K562 (cell line): ENCODE data around the gene MITF. TPM values are rescaled to one million over a fixed set of nuclear protein-coding genes. Genes with fewer than 3 reads are reported as not detected.

ENCODE experiments used
- ATAC-seq: fragments of 200-7000 bp; cut with Tn5 transposase; 3 replicates; pipeline ENCODE4 v1.9.1; 2020; ENCODE audit warnings: moderate library complexity
- BruUV-seq: library from RNA; stranded (reverse); fragments of 400-500 nt; replicated peaks from 2 replicates; lab custom pipeline; 2021; lab: Mats Ljungman, UMichigan
- CTCF ChIA-PET: fragments of 300-600 bp; formaldehyde crosslinking; extraction: SDS; loops from one replicate; lab custom pipeline; 2021; ENCODE audit warnings: low intra/inter-chr PET ratio; lab: Yijun Ruan, JAX
- POLR2A ChIA-PET: fragments of 300-600, 350-650 bp; sonication (Branson Sonifier 250); formaldehyde crosslinking; extraction: SDS; loops from one replicate; lab custom pipeline; 2021; ENCODE audit warnings: antibody characterized with exemption, inconsistent platforms; lab: Yijun Ruan, JAX
- DNase-seq, 4 experiments: peaks; one replicate each; pipeline versions ENCODE4 v3.0.0 to v3.0.0-alpha.2; 2011 to 2018; ENCODE audit warnings: low spot score in 3 of 4, mixed read lengths in 3 of 4; ENCODE audit errors: extremely low read depth in 1 of 4
- FAIRE-seq: peaks from 2 replicates; lab custom pipeline; 2011; peaks lifted over from hg19 to GRCh38; lab: Jason Lieb, UNC
- H2AFZ ChIP-seq: 2 replicates; pipeline ENCODE4 v1.6.0; 2011; ENCODE audit warnings: low read depth, low read length, control low read depth, inconsistent platforms
- H3K27ac ChIP-seq: fragments of 200-600 bp; 3 replicates; pipeline ENCODE4 v1.8.0; 2011; ENCODE audit warnings: low read depth, mild to moderate bottlenecking, control low read depth, inconsistent platforms, low read length, moderate library complexity, mixed read lengths; ENCODE audit errors: extremely low read depth
- H3K27me3 ChIP-seq, 2 experiments: fragments of 300-600 bp in 1 of 2; 2 replicates in 1 of 2; 3 replicates in 1 of 2; pipeline versions ENCODE4 v1.6.0 to v1.8.0; 2011; ENCODE audit warnings: inconsistent platforms in 2 of 2, low read length in 2 of 2, mild to moderate bottlenecking in 1 of 2, mixed read lengths in 1 of 2, moderate library complexity in 1 of 2; ENCODE audit not compliant: control insufficient read depth in 2 of 2, insufficient read depth in 2 of 2
- H3K36me3 ChIP-seq: fragments of 300-600 bp; 3 replicates; pipeline ENCODE4 v1.8.0; 2011; ENCODE audit warnings: mild to moderate bottlenecking, low read length, inconsistent platforms; ENCODE audit not compliant: control insufficient read depth, insufficient read depth
- H3K4me1 ChIP-seq, 2 experiments: fragments of 200-600 bp in 1 of 2; replicated peaks in 1 of 2; 2 replicates in 1 of 2; 3 replicates in 1 of 2; pipeline versions ENCODE4 v1.5.1 to v1.8.0; 2011; ENCODE audit warnings: inconsistent platforms in 2 of 2, low read length in 2 of 2, mild to moderate bottlenecking in 1 of 2, mixed read lengths in 1 of 2, moderate library complexity in 1 of 2; ENCODE audit not compliant: control insufficient read depth in 2 of 2, insufficient read depth in 2 of 2
- H3K4me2 ChIP-seq: 2 replicates; pipeline ENCODE4 v1.6.1; 2011; ENCODE audit warnings: low read length, control low read depth, inconsistent platforms, mixed read lengths; ENCODE audit not compliant: insufficient read depth
- H3K4me3 ChIP-seq: fragments of 200-600 bp; sonication (generic), shearing (Covaris generic); 2 replicates; pipeline ENCODE4 v1.5.1; 2016; ENCODE audit warnings: control low read depth, inconsistent platforms
- H3K79me2 ChIP-seq: fragments of 200-600 bp; 3 replicates; pipeline ENCODE4 v1.8.0; 2011; ENCODE audit warnings: low read length, inconsistent platforms; ENCODE audit not compliant: control insufficient read depth, insufficient read depth
- H3K9ac ChIP-seq, 2 experiments: 2 replicates each; pipeline versions ENCODE4 v1.6.0 to v1.6.1; 2011; ENCODE audit warnings: low read depth in 2 of 2, low read length in 2 of 2, control low read depth in 1 of 2, inconsistent platforms in 1 of 2, mild to moderate bottlenecking in 1 of 2, mixed read lengths in 1 of 2; ENCODE audit not compliant: insufficient read depth in 1 of 2
- H3K9me1 ChIP-seq: one replicate; pipeline ENCODE4 v1.6.0; 2011; ENCODE audit warnings: inconsistent platforms, mild to moderate bottlenecking, low read length, moderate library complexity; ENCODE audit not compliant: control insufficient read depth, insufficient read depth
- H3K9me3 ChIP-seq: replicated peaks from 2 replicates; pipeline ENCODE4 v1.5.1; 2011; ENCODE audit warnings: low read depth, low read length, inconsistent platforms; ENCODE audit not compliant: control insufficient read depth, insufficient read depth
- H4K20me1 ChIP-seq: replicated peaks from 2 replicates; pipeline ENCODE4 v1.6.1; 2011; ENCODE audit warnings: low read length, inconsistent platforms, mixed read lengths; ENCODE audit not compliant: control insufficient read depth, insufficient read depth
- CBFA2T3 ChIP-seq: fragments of 450-650 bp; IDR thresholded peaks from 2 replicates; pipeline ENCODE4 v1.6.1; 2017
- CCNT2 ChIP-seq: IDR thresholded peaks from 2 replicates; pipeline ENCODE4 v1.6.1; 2011; ENCODE audit warnings: borderline replicate concordance, low read depth, mild to moderate bottlenecking, moderate library complexity, mixed read lengths, low read length; ENCODE audit not compliant: insufficient read length; ENCODE audit errors: extremely low read depth
- HMGN3 ChIP-seq: IDR thresholded peaks from 2 replicates; pipeline ENCODE4 v1.6.1; 2011; ENCODE audit warnings: borderline replicate concordance, low read depth, mild to moderate bottlenecking, mixed read lengths, low read length; ENCODE audit not compliant: insufficient read length; ENCODE audit errors: extremely low read depth
- HNRNPLL ChIP-seq: fragments of 200-400 bp; formaldehyde crosslinking; IDR thresholded peaks from 2 replicates; pipeline ENCODE4 v1.6.1; 2017; ENCODE audit warnings: low read length, low read depth, mild to moderate bottlenecking; ENCODE audit not compliant: poor library complexity, severe bottlenecking
- JUND ChIP-seq, 2 experiments: IDR thresholded peaks; 2 replicates in 1 of 2; 3 replicates in 1 of 2; pipeline ENCODE4 v1.6.1; 2011; ENCODE audit warnings: borderline replicate concordance in 2 of 2, low read depth in 2 of 2, low read length in 2 of 2, improper control_type of control experiment in 1 of 2, missing biosample characterization in 1 of 2, missing genetic modification characterization in 1 of 2, missing genetic modification reagents in 1 of 2
- PML ChIP-seq: IDR thresholded peaks from 2 replicates; pipeline ENCODE4 v1.6.1; 2012; ENCODE audit warnings: low read length, inconsistent platforms
- TBL1XR1 ChIP-seq, 2 experiments: IDR thresholded peaks; 2 replicates each; pipeline ENCODE4 v1.6.1; 2012; ENCODE audit warnings: improper control_type of control experiment in 2 of 2, low read length in 2 of 2, mild to moderate bottlenecking in 1 of 2
- TCF3 ChIP-seq: sonication (generic); formaldehyde crosslinking; IDR thresholded peaks from 2 replicates; pipeline ENCODE4 v1.4.0; 2020; ENCODE audit warnings: mild to moderate bottlenecking, missing genetic modification reagents
- ZBTB7A ChIP-seq: IDR thresholded peaks from 2 replicates; pipeline ENCODE4 v1.6.1; 2011; ENCODE audit warnings: low read depth, mild to moderate bottlenecking, low read length, moderate library complexity, borderline replicate concordance; ENCODE audit not compliant: control insufficient read depth
- ZEB2 ChIP-seq: fragments of 450-650 bp; IDR thresholded peaks from 2 replicates; pipeline ENCODE4 v1.6.1; 2016
- ZNF766 ChIP-seq: fragments of 200-800 bp; sonication (Bioruptor generic); conservative IDR thresholded peaks from 2 replicates; pipeline ENCODE4 v1.6.1; 2016; ENCODE audit warnings: missing genetic modification characterization, missing compliant biosample characterization
- WGBS: fragments of 100-300 bp; shearing (Covaris generic); methylation state at CpG from one replicate; pipeline ENCODE4 v1.1.6; 2016; ENCODE audit warnings: low coverage, mixed read lengths; ENCODE audit not compliant: insufficient coverage; ENCODE audit errors: missing lambda C conversion rate; 5-methylcytosine and 5-hydroxymethylcytosine counted together
- in situ Hi-C: fragments of 300-500 bp; cut with MboI; formaldehyde crosslinking; loops from 4 replicates; pipeline ENCODE4 v1.15.0; 2018; ENCODE audit warnings: inconsistent platforms, mixed read lengths
- intact Hi-C: fragments of 100-400 bp; cut with micrococcal nuclease; formaldehyde crosslinking; loops from 2 replicates; pipeline ENCODE4 v1.14.2; 2022
- polyA plus RNA-seq, 8 experiments: library from polyadenylated mRNA; depleted of rRNA in 4 of 8; stranded (reverse) in 5 of 8; unstranded in 3 of 8; fragments of >200 nt; fragmentation: Nextera tagmentation in 2 of 8; fragmentation: Illumina TruSeq in 1 of 8; extraction: Ambion mirVana in 2 of 8; extraction: Trizol in 1 of 8; gene quantifications; 2 replicates each; pipeline versions ENCODE4 v1.2.1 to v1.2.3, GENCODE V29; 2011 to 2014; ENCODE audit warnings: inconsistent platforms in 1 of 8, missing spikeins in 1 of 8
- total RNA-seq, 7 experiments: library from RNA; depleted of rRNA in 6 of 7; stranded (reverse); fragments of >200 nt in 6 of 7; fragmentation: Illumina TruSeq in 2 of 7; extraction: Trizol in 2 of 7; gene quantifications; 2 replicates each; pipeline versions ENCODE4 v1.2.1 to v1.2.3, GENCODE V29; 2011 to 2021; ENCODE audit warnings: low replicate concordance in 1 of 7
- TF ChIP-seq, protein P1 (sequence below), 2 experiments: IDR thresholded peaks; 2 replicates each; pipeline ENCODE4 v1.6.1; 2012; ENCODE audit warnings: improper control_type of control experiment in 2 of 2, low read depth in 2 of 2, low read length in 2 of 2, borderline replicate concordance in 1 of 2

MITF gene
- total and polyA plus RNA-seq, 9 of the 15 experiments (the other 6 are each of a cell fraction or from before 2014, with no cell fraction given): 5.6 to 14.9 (median 11.1) TPM

GRCh38 chr3:69740103-69741021 lies 1.1 kb downstream of the MITF start:
- peaks cover 5 to 36% of the 10 kb centered on the region in 2 experiments; a peak in 4 of 5 replicates for H3K4me1 ChIP-seq
- in situ Hi-C loops (no loop called here), intact Hi-C loops (loop anchor here (5.0 kb wide), 1 partner anchor 52 kb away; no protein-coding TSS in a partner anchor)
- H3K27me3 ChIP-seq: no peaks in the 10 kb centered on the region
- H3K27ac ChIP-seq: peak overlapping the region; percentile 71
- H3K79me2 ChIP-seq: peaks cover 61% of the 10 kb centered on the region
- no TSS peak for BruUV-seq
- H3K9me3 ChIP-seq: 0 out of 2 replicates have a peak, but pooled peaks cover 3% of the 10 kb centered on the region
- under 1% methylated on average over 22 of the region's 26 CpGs for WGBS
- H3K36me3 ChIP-seq: no peaks in the 10 kb centered on the region
- peak overlapping the region; percentile 91 for H3K4me2 ChIP-seq
- no peaks in the 10 kb centered on the region for H4K20me1 ChIP-seq
- peak overlapping the region; percentile 68 to 96 for H3K9ac ChIP-seq
- CTCF ChIA-PET: no interaction called here
- H2AFZ ChIP-seq: peak overlapping the region; percentile 66
- H3K9me1 ChIP-seq: no peaks in the 10 kb centered on the region
- POLR2A ChIA-PET: interaction anchor here (0.6 to 2.1 kb wide), 6 partner anchors 8 to 55 kb away, joined by 3 to 9 read pairs (median 4); no protein-coding TSS in a partner anchor
- FAIRE-seq (peak; percentile 63), ATAC-seq (peak; percentile 75), DNase-seq (peak; percentile 53 to 77 (median 58))
- peak overlapping the region; percentile 58 for H3K4me3 ChIP-seq
- TF ChIP-seq ZEB2: no peak
- peak; percentile 15; the same call in 1 of the 2 replicates for TF ChIP-seq PML
- no peak for TF ChIP-seq TBL1XR1 (IDR thresholded peaks at IDR 0.05; ENCODE audit: low read length in 2 of 2)
- 0 out of 2 replicates have a peak, but pooled peaks have one; percentile 29 for TF ChIP-seq ZNF766 (CRISPR knock-in tag)
- peak; percentile 27 for TF ChIP-seq CCNT2
- TF ChIP-seq JUND (IDR thresholded peaks at IDR 0.05; ENCODE audit: borderline replicate concordance, low read depth, low read length): no peak
- TF ChIP-seq JUND (tag; IDR thresholded peaks at IDR 0.05; ENCODE audit: borderline replicate concordance, low read depth, low read length): no peak
- TF ChIP-seq HMGN3: peak; percentile 21
- TF ChIP-seq TCF3 (CRISPR knock-in tag): peak; percentile 38
- TF ChIP-seq CBFA2T3: peak; percentile 45; the same call in 1 of the 2 replicates
- TF ChIP-seq, protein P1, sequence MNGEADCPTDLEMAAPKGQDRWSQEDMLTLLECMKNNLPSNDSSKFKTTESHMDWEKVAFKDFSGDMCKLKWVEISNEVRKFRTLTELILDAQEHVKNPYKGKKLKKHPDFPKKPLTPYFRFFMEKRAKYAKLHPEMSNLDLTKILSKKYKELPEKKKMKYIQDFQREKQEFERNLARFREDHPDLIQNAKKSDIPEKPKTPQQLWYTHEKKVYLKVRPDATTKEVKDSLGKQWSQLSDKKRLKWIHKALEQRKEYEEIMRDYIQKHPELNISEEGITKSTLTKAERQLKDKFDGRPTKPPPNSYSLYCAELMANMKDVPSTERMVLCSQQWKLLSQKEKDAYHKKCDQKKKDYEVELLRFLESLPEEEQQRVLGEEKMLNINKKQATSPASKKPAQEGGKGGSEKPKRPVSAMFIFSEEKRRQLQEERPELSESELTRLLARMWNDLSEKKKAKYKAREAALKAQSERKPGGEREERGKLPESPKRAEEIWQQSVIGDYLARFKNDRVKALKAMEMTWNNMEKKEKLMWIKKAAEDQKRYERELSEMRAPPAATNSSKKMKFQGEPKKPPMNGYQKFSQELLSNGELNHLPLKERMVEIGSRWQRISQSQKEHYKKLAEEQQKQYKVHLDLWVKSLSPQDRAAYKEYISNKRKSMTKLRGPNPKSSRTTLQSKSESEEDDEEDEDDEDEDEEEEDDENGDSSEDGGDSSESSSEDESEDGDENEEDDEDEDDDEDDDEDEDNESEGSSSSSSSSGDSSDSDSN (IDR thresholded peaks at IDR 0.05; ENCODE audit: borderline replicate concordance in 1 of 2, low read depth in 2 of 2, low read length in 2 of 2): 0 out of 4 replicates have a peak, but pooled peaks of 1 of the 2 experiments have one; percentile 30
- peak; percentile 4; the same call in 1 of the 2 replicates for TF ChIP-seq ZBTB7A
- peak; percentile 23 for TF ChIP-seq HNRNPLL
